Fibroblast of villous mesenchyme (primary cell): Measurements from ENCODE around the gene AGBL4. TPM values are rescaled to one million over a fixed set of nuclear protein-coding genes. Genes with fewer than 3 reads are reported as not detected.

ENCODE experiments used
- DNase-seq: peaks from one replicate; pipeline ENCODE4 v3.0.0-alpha.2; 2010; ENCODE audit warnings: low read depth
- H3K4me3 ChIP-seq: 2 replicates; pipeline ENCODE4 v1.5.1; 2011; ENCODE audit warnings: low read depth, mild to moderate bottlenecking, low read length
- CTCF ChIP-seq: IDR thresholded peaks from 2 replicates; pipeline ENCODE4 v1.5.1; 2012; ENCODE audit warnings: low read depth, mild to moderate bottlenecking, low read length; ENCODE audit not compliant: insufficient read depth
- total RNA-seq: library from RNA; depleted of rRNA; stranded (reverse); fragments of >200 nt; gene quantifications from 2 replicates; pipeline ENCODE4 v1.2.3, GENCODE V29; 2012

AGBL4 gene
- total RNA-seq, 1 donor = not detected

GRCh38 chr1:48858200-48858920, 1165.4 kb downstream of the AGBL4 start:
- no peak for TF ChIP-seq CTCF
- DNase-seq = no peak
- no peak overlapping the region for H3K4me3 ChIP-seq

- TF ChIP-seq CTCF = no peak
- H3K4me3 ChIP-seq = no peak overlapping the region
- DNase-seq = peak; percentile 3
Observed at GRCh38 chr1:48853006-48853405, 1170.7 kb downstream of the AGBL4 start.

GRCh38 chr1:48851638-48852037, 1172.1 kb downstream of the AGBL4 start:
- no peak overlapping the region for H3K4me3 ChIP-seq
- TF ChIP-seq CTCF = no peak
- no peak for DNase-seq

- no peak for DNase-seq
- no peak for TF ChIP-seq CTCF
Observed at GRCh38 chr1:48848035-48848434, 1175.7 kb downstream of the AGBL4 start.

GRCh38 chr1:48846441-48846840, 1177.3 kb downstream of the AGBL4 start:
- no peak overlapping the region for H3K4me3 ChIP-seq
- DNase-seq = no peak
- TF ChIP-seq CTCF = no peak

More at GRCh38 chr1:48848035-48848434, 1175.7 kb downstream of the AGBL4 start:
- H3K4me3 ChIP-seq = no peak overlapping the region

GRCh38 chr1:48844187-48844586, 1179.6 kb downstream of the AGBL4 start:
- no peak overlapping the region for H3K4me3 ChIP-seq
- TF ChIP-seq CTCF = no peak
- no peak for DNase-seq

- no peak for DNase-seq
- no peak overlapping the region for H3K4me3 ChIP-seq
- TF ChIP-seq CTCF = no peak
Observed at GRCh38 chr1:48841966-48842365, 1181.8 kb downstream of the AGBL4 start.
